Measurements from ENCODE around the gene GPATCH4.

Gene GPATCH4

DNA sequence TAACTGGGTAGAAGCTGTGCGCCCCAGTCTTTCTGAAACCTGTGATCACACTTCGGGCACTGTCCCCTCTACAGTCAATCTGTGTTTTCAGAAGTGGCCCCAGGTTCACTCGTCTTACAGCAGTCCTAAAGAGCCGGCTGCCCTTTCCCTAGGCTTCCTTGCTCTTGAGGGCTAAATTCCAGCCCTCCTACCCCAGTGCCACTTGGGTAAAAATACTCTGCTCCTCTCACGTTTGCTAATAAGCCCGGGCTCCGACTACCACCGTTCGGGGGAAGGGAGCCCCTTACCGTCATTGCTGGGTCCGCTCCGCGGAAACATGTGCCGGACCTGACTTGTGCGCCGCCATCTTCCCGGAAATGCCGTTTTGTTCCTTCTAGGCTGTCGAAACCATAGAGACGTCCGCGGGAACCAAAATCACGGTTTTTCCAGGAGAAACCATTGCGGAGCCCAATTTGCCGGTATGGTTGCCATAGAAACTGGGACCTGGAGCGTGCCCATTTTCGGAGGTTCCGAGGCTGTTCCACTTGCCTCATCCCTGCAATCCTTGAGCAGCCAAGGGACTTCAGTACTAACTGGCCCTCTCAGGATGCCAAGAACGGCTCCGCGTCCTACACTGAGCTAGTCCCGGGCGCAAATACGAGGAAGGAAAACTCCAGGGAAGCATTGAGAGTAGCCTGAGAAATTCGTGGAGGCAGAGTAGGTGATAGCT is at the start of gene GPATCH4:
Gene GPATCH4 (minus strand): TSS at position 358 of the 709 bp plus-strand sequence.
- TF ChIP-seq, protein P1, sequence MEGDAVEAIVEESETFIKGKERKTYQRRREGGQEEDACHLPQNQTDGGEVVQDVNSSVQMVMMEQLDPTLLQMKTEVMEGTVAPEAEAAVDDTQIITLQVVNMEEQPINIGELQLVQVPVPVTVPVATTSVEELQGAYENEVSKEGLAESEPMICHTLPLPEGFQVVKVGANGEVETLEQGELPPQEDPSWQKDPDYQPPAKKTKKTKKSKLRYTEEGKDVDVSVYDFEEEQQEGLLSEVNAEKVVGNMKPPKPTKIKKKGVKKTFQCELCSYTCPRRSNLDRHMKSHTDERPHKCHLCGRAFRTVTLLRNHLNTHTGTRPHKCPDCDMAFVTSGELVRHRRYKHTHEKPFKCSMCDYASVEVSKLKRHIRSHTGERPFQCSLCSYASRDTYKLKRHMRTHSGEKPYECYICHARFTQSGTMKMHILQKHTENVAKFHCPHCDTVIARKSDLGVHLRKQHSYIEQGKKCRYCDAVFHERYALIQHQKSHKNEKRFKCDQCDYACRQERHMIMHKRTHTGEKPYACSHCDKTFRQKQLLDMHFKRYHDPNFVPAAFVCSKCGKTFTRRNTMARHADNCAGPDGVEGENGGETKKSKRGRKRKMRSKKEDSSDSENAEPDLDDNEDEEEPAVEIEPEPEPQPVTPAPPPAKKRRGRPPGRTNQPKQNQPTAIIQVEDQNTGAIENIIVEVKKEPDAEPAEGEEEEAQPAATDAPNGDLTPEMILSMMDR (IDR thresholded peaks at IDR 0.05; ENCODE audit: insufficient read depth, low read length, poor library complexity, severe bottlenecking): no peak
- DNase-seq (ENCODE audit: extremely low read depth, insufficient read length): peak; percentile 82
- Histone ChIP-seq H3K27me3 (replicated peaks; ENCODE audit: control insufficient read depth, insufficient read depth, low read length) (no peaks in the 10 kb centered on the region), H3K36me3 (ENCODE audit: control insufficient read depth, insufficient read depth, low read length) (peaks cover 10% of the 10 kb centered on the region), H3K4me3 (replicated peaks; ENCODE audit: low read depth, low read length) (peak within 1 kb of the TSS; percentile 80)

DNA sequence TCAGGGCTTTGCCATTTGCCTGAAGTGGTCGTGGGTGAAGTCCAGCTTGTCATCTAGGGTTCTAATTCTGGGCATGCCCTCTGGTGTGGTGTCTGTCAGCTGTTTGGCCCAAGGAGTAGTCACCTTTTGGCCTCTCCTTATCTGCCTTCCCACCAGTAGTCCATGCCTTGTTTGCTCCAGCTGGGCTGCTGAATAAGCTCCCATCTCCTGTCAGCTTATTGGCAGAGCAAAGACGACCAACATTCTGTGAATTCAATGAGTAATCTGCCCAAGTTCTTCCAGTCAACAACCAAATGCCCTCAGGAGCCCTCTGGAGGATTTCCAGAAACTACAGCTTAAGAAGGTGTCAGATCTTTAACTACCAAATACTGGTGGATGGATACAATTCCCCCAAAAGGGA is 47.7 kb upstream of the GPATCH4 start:
- no peaks in the 10 kb centered on the region; the same call in none of the 2 replicates for H3K36me3 ChIP-seq (ENCODE audit: control insufficient read depth, insufficient read depth, low read length)
- no peaks in the 10 kb centered on the region for H3K27me3 ChIP-seq (replicated peaks; ENCODE audit: control insufficient read depth, insufficient read depth, low read length)
- no peak overlapping the region for H3K4me3 ChIP-seq (replicated peaks; ENCODE audit: low read depth, low read length)
- TF ChIP-seq, protein P1 (IDR thresholded peaks at IDR 0.05; ENCODE audit: insufficient read depth, low read length, poor library complexity, severe bottlenecking): no peak
- no peak for DNase-seq (ENCODE audit: extremely low read depth, insufficient read length)

DNA sequence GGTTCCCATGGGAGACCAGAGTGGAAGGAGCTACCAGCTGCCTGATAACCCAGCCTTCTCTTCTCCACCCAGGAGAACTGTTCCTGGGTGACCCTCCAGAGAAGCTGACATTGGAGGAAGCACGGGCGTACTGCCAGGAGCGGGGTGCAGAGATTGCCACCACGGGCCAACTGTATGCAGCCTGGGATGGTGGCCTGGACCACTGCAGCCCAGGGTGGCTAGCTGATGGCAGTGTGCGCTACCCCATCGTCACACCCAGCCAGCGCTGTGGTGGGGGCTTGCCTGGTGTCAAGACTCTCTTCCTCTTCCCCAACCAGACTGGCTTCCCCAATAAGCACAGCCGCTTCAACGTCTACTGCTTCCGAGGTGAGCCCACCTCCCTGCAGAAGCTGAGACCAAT is 47.2 kb upstream of the GPATCH4 start:
- no peak for DNase-seq (ENCODE audit: extremely low read depth, insufficient read length)
- Histone ChIP-seq H3K4me3 (replicated peaks; ENCODE audit: low read depth, low read length) (no peak overlapping the region), H3K36me3 (ENCODE audit: control insufficient read depth, insufficient read depth, low read length) (no peaks in the 10 kb centered on the region; the same call in none of the 2 replicates), H3K27me3 (replicated peaks; ENCODE audit: control insufficient read depth, insufficient read depth, low read length) (no peaks in the 10 kb centered on the region)
- TF ChIP-seq, protein P1 (IDR thresholded peaks at IDR 0.05; ENCODE audit: insufficient read depth, low read length, poor library complexity, severe bottlenecking): no peak

DNA sequence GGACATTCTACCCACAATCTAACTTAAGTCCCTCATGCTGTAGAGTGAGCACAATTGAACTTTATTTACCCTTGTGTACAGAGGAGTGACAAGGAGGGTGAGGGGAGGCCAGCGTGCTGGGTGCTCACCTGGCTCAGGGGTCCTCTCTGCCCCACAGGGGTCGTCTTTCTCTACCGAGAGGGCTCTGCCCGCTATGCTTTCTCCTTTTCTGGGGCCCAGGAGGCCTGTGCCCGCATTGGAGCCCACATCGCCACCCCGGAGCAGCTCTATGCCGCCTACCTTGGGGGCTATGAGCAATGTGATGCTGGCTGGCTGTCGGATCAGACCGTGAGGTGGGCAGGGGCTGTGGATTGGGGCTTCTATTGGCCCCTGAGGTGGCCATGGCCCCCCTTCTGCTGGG is 46.1 kb upstream of the GPATCH4 start:
- no peak for DNase-seq (ENCODE audit: extremely low read depth, insufficient read length)
- TF ChIP-seq, protein P1 (IDR thresholded peaks at IDR 0.05; ENCODE audit: insufficient read depth, low read length, poor library complexity, severe bottlenecking): no peak
- Histone ChIP-seq H3K27me3 (replicated peaks; ENCODE audit: control insufficient read depth, insufficient read depth, low read length) (no peaks in the 10 kb centered on the region; the same call in 1 of the 2 replicates), H3K4me3 (replicated peaks; ENCODE audit: low read depth, low read length) (no peak overlapping the region), H3K36me3 (ENCODE audit: control insufficient read depth, insufficient read depth, low read length) (no peaks in the 10 kb centered on the region; the same call in none of the 2 replicates)

DNA sequence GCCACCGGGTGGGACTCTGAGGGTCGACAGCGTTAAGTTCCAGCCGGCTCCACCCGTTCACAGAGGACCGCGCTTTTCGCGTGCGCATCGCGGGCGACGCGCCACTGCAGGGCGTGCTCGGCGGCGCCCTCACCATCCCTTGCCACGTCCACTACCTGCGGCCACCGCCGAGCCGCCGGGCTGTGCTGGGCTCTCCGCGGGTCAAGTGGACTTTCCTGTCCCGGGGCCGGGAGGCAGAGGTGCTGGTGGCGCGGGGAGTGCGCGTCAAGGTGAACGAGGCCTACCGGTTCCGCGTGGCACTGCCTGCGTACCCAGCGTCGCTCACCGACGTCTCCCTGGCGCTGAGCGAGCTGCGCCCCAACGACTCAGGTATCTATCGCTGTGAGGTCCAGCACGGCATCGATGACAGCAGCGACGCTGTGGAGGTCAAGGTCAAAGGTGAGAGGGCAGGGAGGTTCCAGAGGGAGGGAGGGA is 45.5 kb upstream of the GPATCH4 start:
- TF ChIP-seq, protein P1 (IDR thresholded peaks at IDR 0.05; ENCODE audit: insufficient read depth, low read length, poor library complexity, severe bottlenecking): no peak
- DNase-seq (ENCODE audit: extremely low read depth, insufficient read length): no peak
- Histone ChIP-seq H3K4me3 (replicated peaks; ENCODE audit: low read depth, low read length) (no peak overlapping the region), H3K36me3 (ENCODE audit: control insufficient read depth, insufficient read depth, low read length) (no peaks in the 10 kb centered on the region; the same call in none of the 2 replicates), H3K27me3 (replicated peaks; ENCODE audit: control insufficient read depth, insufficient read depth, low read length) (no peaks in the 10 kb centered on the region; the same call in 1 of the 2 replicates)
